ENCODE measurements around the gene BCL11A. TPM values are rescaled to one million over a fixed set of nuclear protein-coding genes. Genes with fewer than 3 reads are reported as not detected.

The BCL11A gene
- total and polyA plus RNA-seq, 2 experiments from 2014 or later = 57.5 to 77.6 TPM

- Histone ChIP-seq H3K27ac (ENCODE audit: low read depth) (no peak overlapping the region), H3K4me1 (ENCODE audit: insufficient read depth) (peaks cover 24% of the 10 kb centered on the region), H2AFZ (no peak overlapping the region), H3K4me3 (no peak overlapping the region), H3K4me2 (no peak overlapping the region), H4K20me1 (replicated peaks; ENCODE audit: insufficient read depth) (peaks cover 36% of the 10 kb centered on the region), H3K9me2 (ENCODE audit: insufficient read depth) (no peaks in the 10 kb centered on the region), H3F3A (replicated peaks; ENCODE audit: low read depth) (no peaks in the 10 kb centered on the region), H3K79me2 (replicated peaks; ENCODE audit: insufficient read depth) (peaks cover 95% of the 10 kb centered on the region), H3K27me3 (ENCODE audit: insufficient read depth) (no peaks in the 10 kb centered on the region), H3K36me3 (ENCODE audit: insufficient read depth) (no peaks in the 10 kb centered on the region)
- no peaks in the 10 kb centered on the region for H3K9me3 Mint-ChIP-seq
- H3K27me3 Mint-ChIP-seq (ENCODE audit: insufficient read depth, low read depth, poor library complexity) = peaks cover 6% of the 10 kb centered on the region
- ATAC-seq (no peak; the same call in 2 of the 3 replicates), DNase-seq (ENCODE audit: low spot score) (no peak)
- H3K36me3 Mint-ChIP-seq (ENCODE audit: low read depth) = peaks cover 22% of the 10 kb centered on the region
- TF ChIP-seq CTCF (conservative IDR thresholded peaks at IDR 0.05; ENCODE audit: low read depth in 2 of 2) = no peak
- TF ChIP-seq JUNB (IDR thresholded peaks at IDR 0.05; ENCODE audit: unreplicated experiment) = no peak
- no peak for TF ChIP-seq NANOG (IDR thresholded peaks at IDR 0.05; ENCODE audit: borderline replicate concordance)
- no peak for TF ChIP-seq ZNF114 (CRISPR knock-in tag; IDR thresholded peaks at IDR 0.05)
- TF ChIP-seq STAT1 (IDR thresholded peaks at IDR 0.05; ENCODE audit: unreplicated experiment) = no peak
- TF ChIP-seq, protein P1, sequence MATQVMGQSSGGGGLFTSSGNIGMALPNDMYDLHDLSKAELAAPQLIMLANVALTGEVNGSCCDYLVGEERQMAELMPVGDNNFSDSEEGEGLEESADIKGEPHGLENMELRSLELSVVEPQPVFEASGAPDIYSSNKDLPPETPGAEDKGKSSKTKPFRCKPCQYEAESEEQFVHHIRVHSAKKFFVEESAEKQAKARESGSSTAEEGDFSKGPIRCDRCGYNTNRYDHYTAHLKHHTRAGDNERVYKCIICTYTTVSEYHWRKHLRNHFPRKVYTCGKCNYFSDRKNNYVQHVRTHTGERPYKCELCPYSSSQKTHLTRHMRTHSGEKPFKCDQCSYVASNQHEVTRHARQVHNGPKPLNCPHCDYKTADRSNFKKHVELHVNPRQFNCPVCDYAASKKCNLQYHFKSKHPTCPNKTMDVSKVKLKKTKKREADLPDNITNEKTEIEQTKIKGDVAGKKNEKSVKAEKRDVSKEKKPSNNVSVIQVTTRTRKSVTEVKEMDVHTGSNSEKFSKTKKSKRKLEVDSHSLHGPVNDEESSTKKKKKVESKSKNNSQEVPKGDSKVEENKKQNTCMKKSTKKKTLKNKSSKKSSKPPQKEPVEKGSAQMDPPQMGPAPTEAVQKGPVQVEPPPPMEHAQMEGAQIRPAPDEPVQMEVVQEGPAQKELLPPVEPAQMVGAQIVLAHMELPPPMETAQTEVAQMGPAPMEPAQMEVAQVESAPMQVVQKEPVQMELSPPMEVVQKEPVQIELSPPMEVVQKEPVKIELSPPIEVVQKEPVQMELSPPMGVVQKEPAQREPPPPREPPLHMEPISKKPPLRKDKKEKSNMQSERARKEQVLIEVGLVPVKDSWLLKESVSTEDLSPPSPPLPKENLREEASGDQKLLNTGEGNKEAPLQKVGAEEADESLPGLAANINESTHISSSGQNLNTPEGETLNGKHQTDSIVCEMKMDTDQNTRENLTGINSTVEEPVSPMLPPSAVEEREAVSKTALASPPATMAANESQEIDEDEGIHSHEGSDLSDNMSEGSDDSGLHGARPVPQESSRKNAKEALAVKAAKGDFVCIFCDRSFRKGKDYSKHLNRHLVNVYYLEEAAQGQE (IDR thresholded peaks at IDR 0.05; ENCODE audit: unreplicated experiment) = no peak
- TF ChIP-seq ZNF462 (CRISPR knock-in tag; IDR thresholded peaks at IDR 0.05) = no peak
- TF ChIP-seq ZNF331 (CRISPR knock-in tag; IDR thresholded peaks at IDR 0.05; ENCODE audit: low read depth) = no peak
- no peak for TF ChIP-seq EZH2 (IDR thresholded peaks at IDR 0.05; ENCODE audit: low read depth, unreplicated experiment)
- H3K4me3 Mint-ChIP-seq = no peak overlapping the region
- peaks cover 60% of the 10 kb centered on the region for H3K4me1 Mint-ChIP-seq
- H3K27ac Mint-ChIP-seq = peak overlapping the region; percentile 71; the same call in 1 of the 2 replicates
Measured at GRCh38 chr2:60499651-60500265, 53.7 kb downstream of the BCL11A start.

Measured in GM23338 (cell line).